H1 (cell line): Measurements from ENCODE around the gene SLC12A2.

ENCODE experiments used
- GABPA ChIP-seq: IDR thresholded peaks from 2 replicates; pipeline ENCODE4 v1.6.1; 2011; ENCODE audit warnings: mild to moderate bottlenecking, low read length, moderate library complexity, borderline replicate concordance; ENCODE audit not compliant: insufficient read depth
- TF ChIP-seq, protein P1 (sequence below), 3 experiments: IDR thresholded peaks; 1 replicate in 2 of 3; 2 replicates in 1 of 3; pipeline versions ENCODE4 v1.5.1 to v1.6.1; 2011; ENCODE audit warnings: low read length in 3 of 3, mild to moderate bottlenecking in 3 of 3, inconsistent platforms in 2 of 3, low read depth in 1 of 3, moderate library complexity in 1 of 3; ENCODE audit not compliant: insufficient read depth in 1 of 3; ENCODE audit errors: control extremely low read depth in 1 of 3

DNA sequence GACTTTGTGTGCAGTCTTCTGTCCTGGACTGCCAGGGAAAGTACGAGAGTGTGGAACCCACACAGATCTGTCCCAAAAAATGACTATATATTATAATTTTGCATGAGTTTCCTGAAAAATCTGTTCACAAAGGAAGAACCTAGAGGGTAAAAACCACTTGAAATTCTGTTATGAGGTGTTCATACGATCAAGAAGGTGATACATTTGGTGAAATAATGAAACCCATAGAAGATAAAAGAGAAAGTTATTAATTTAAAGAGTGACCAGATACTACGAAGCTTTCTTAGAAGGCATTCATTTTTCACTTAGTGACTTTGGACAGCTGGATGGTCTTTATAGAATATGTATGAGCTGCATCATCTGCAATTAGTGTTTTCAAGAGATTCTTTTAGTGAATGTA lies 32.9 kb downstream of the SLC12A2 start:
- TF ChIP-seq, protein P1, sequence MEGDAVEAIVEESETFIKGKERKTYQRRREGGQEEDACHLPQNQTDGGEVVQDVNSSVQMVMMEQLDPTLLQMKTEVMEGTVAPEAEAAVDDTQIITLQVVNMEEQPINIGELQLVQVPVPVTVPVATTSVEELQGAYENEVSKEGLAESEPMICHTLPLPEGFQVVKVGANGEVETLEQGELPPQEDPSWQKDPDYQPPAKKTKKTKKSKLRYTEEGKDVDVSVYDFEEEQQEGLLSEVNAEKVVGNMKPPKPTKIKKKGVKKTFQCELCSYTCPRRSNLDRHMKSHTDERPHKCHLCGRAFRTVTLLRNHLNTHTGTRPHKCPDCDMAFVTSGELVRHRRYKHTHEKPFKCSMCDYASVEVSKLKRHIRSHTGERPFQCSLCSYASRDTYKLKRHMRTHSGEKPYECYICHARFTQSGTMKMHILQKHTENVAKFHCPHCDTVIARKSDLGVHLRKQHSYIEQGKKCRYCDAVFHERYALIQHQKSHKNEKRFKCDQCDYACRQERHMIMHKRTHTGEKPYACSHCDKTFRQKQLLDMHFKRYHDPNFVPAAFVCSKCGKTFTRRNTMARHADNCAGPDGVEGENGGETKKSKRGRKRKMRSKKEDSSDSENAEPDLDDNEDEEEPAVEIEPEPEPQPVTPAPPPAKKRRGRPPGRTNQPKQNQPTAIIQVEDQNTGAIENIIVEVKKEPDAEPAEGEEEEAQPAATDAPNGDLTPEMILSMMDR (IDR thresholded peaks at IDR 0.05; ENCODE audit: control extremely low read depth in 1 of 3, insufficient read depth in 1 of 3, low read depth in 1 of 3, low read length in 3 of 3): no peak
- no peak for TF ChIP-seq GABPA
